GM21576 (cell line): ENCODE measurements around the gene ANKLE2.
"Not testable (repeated sequence)": the region's sequence is repeated elsewhere in the genome, so short reads cannot be mapped to it uniquely, and the experiment has no call there.

Source experiments
- ATAC-seq: cut with Tn5 transposase; IDR thresholded peaks from one replicate; pipeline ENCODE4 v1.9.1; 2021; ENCODE audit warnings: mild to moderate bottlenecking, moderate library complexity; ENCODE audit not compliant: unreplicated experiment

Gene ANKLE2

DNA sequence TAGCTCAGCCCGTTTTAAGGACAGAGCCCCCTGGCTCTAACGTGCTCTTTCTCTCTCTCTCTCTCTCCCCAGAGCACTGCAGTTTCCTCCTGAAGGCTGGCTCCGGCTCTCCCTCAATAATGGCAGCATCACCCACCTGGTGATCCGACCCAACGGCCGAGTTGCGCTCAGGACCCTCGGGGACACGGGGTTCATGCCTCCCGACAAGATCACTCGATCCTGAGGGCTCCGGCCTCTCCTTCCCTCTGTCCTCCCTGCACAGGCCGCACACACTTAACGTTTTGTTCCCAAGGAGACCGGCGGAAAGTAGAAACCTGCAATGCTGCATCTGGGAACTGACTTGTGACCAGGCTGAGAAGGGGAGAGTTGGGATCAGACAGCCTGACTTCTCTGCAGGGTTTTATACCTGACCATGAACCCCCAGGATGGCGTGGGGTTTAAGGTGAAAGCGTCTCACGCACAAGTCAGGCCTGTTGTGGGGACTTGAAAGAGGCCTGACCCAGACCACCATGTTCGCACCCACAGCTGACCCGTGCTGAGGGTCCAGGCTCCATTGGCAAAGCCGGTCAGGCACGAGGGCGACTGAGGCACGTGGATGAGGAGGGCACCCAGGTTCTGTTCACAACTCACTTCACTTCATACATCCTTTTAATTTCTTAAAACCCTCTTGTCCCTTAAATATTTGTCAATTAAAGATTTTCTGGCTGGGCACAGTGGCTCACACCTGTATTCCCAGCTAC, 40.9 kb downstream of the ANKLE2 start:
- ATAC-seq = no peak

DNA sequence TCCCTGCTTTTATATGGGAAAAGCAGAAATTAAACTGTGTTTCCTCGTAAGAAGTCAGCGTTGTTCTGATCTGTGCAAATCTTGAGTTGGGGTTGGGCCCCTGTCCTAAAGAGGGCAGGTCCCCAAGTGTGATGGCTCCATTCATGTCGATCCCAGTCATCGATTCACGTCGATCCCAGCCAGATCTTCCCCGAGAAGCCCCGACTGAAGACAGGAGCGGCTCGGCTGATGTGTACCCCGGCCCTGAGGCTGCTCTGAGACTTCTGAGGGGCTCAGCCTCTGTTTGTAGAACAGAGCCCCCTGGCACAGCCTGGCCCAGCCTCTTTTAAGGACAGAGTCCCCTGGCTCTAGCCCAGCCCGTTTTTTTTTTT, 41.7 kb downstream of the ANKLE2 start:
- no peak for ATAC-seq

DNA sequence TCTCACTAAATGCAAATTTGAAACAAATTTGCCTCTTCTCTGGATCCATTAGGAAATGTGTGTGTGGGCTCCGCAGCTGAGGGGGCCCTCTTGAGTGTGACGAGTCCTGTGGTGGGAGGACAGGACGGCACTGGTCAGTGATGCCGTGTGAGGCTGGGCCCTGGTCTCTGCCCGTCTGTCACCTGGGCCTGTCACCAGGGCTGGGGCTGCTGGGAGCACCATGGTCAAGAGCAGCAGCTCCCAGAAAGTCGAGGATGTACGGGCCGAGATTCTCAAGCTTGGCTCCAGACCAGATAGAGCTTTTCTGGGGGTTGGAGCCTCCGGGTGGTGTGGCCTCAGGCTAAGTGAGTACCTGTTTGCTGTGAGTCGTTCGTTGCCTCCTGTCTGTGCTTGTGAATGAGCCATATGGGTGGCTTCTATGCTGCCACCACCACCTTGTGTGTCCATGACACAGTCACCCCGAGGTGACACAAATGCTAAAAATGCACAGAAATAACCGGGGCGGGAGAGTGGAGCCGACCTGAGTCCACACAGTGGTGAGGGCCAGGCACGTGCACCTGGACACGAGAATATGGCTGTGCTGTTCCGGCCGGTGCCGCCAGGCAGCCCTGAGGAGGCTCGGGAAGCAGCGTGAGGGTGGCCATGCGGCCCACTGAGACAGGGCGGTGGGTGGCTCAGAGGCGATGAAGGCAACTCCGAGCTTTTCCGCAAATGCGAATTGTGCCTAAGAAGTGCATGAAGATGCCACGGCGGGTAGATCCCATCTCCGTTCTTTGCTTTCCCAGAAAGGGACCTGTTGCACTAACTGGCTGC, 42.3 kb downstream of the ANKLE2 start:
- no peak for ATAC-seq

DNA sequence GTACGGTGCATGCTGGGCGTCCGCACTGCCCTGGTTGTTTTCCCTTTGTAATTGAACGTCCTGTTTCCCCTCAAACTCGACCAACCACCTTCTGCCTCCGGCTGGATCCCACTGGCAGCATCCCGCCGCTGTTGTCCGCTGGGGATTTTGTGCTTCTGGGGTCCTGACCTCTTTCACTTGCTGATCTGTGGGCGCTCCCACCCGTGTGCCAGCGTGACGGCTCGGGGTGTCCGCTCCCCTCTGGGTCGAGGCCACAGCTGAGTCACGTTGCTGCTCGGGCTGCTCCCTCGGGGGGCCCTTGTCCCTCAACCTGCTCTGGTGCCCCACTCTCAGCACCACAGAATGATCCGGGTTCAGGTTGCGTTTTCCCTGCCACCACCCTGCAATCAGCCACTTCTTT, 43.0 kb downstream of the ANKLE2 start:
- no peak for ATAC-seq

DNA sequence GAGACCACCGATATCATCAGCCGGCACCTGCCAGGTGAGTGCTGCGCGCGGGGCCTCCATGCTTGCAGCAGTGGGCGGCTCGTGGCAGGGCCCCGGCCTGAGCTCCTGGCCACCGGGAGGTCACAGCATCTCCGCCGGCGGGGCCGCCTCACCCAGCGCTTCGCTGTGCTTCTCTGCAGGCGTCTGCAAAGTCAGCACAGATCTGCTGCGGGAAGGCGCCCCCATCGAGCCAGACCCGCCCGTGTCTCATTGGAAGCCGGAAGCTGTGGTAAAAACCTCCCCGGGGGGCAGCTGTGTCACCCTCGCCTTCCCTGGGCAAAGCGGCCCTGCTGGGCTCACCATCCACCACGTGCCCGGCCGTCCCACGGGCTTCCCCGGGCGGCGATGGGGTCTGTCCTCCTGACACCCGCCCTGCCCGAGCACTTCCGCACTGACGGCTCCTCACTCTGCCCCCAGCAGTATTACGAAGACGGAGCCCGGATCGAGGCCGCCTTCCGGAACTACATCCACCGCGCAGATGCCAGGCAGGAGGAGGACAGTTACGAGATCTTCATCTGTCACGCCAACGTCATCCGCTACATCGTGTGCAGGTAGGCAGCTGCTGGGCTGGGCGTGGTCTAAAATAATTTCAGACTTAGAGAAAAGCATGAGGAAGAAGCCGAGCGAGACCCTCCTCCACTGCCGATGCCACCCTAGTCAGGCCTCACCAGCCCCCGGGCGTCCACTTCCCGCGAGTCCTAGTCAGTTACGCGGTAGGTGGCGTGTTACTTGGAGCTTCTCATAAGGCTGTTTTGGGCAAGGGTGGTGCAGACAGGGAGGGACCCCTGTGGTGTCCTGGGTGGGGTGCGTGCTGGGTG, 43.9 kb downstream of the ANKLE2 start:
- ATAC-seq = no peak

DNA sequence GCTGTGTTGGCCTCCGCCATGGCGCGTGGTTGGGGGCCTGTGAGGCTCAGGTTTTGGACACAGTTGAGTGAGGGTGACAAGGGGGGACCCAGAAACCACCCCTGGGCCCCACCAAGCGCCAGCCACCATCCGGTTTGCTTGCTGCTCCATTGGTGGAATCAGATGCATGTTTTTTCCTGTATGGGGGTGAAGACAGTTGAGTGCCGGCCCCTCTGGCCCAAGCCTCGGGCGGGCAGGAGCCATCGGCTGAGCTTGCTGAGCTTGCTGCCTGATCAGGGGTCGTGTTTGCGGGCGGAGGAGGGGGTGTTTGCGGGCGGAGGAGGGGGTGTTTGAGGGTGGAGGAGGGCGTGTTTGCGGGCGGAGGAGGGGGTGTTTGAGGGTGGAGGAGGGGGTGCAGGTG, 44.6 kb downstream of the ANKLE2 start:
- ATAC-seq = no peak

DNA sequence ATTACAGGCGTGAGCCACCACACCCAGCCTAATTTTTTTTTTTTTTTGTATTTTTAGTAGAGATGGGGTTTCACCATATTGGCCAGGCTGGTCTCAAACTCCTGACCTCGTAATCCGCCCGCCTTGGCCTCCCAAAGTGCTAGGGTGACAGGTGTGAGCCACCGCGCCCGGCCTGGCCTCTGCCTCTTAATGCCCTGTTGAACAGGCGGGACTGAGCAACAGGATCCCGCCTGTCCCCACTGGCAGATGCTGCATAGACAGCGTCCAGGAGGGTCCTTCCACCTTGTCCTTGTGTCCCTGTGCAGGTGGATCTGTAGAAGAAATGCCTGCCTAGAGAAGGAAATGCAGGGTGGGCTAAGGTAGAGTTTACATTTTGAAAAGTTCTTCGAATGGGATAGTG, 45.3 kb downstream of the ANKLE2 start:
- ATAC-seq = no peak

DNA sequence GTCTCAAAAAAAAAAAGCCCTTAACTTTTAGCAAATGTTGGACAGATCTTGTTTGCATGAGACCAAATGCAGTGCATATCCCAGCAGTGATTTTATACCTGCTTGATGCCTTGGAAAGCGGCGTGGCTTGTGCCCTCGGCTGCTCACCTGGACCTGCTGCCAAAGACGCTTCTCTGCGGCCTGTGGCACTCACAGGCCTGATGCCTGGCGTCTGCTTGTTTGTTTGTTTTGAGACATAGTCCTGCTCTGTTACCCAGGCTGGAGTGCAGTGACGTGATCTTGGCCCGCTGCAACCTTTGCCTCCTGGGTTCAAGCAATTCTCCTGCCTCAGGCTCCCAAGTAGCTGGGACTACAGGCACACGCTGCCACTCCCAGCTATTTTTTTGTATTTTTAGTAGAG, 45.8 kb downstream of the ANKLE2 start:
- ATAC-seq = no peak

DNA sequence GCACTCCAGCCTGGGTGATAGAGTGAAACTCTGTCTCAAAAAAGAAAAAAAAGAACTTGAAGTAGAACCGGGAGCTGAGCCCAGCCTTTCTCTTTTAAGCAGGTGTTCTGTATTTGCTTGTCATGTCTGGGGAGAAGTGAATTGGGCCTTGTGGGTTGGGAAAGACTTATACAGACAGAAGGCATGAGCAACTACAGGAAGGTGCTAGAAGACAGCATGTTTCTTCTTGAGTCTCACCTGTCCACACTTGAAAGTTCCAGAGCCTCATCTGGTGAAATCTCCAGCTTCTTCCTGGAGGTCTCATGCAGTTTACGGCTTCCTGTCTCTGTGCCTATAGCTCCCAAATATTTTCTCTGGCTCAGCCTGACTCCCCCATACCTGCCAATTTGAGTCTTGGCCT, 48.5 kb downstream of the ANKLE2 start:
- no peak for ATAC-seq

DNA sequence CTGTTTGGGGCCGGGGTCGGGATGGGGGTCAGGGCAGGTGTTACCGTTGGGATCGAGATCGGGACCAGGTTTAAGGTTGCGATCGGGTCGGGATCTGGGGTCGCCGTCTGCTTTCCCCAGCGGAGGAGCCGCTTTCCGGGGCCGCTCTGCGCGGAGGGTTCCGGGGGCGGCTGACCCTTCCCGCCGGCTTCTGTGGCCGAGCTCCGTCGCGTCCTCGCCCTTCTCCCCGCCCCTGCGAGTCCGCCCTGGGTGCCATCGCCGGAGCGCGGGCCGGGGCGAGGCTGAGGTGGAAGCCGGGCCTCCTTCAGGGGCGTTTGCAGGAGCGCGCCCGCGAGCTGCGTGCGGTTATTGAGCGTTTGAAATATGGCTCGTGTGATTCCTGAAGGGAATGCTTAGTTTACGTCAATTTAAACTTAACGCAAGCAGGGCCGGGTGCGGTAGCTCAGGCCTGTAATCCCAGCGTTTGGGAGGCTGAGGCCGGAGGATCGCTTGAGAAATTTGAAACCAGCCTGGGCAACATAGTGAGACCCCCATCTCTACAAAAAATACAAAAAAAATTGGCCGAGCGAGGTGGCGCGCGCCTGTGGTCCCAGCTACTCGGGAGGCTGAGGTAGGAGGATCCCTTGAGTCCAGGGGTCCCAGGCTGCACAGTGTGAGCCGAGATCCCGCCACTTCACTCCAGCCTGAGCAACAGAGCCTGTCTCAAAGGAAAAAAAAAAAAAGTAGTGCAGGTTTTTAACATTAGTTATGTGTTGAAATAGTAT, 50.4 kb downstream of the ANKLE2 start:
- ATAC-seq = peak; percentile 13

DNA sequence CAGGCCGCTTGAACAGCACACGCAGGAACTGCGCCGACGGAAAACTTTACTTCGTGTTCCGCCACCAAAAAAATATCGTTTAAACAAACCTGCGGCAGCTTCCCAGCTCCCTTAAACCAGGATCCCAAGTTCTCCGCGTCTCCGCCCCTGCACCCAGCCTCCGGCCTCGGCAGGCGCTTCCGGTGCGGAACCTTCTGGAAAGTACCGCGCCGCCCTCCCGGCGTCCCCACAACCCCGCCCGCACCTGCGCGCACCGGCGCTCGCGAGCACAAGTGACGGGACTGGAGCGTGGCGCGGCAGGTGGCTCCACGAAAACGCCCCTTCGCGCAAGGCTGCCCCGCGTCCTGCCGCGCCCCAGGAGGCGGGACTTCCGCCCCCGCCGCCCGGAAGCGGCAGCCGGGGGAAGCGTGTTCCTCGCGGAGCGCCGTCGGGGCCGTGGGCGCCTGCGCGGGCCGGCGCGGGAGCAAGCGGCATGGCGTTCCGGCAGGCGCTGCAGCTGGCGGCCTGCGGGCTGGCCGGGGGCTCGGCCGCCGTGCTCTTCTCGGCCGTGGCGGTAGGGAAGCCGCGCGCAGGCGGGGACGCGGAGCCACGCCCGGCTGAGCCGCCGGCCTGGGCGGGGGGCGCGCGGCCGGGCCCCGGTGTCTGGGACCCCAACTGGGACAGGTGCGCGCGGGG, 51.1 kb downstream of the ANKLE2 start, which contains the start of gene PGAM5:
Gene PGAM5, plus strand, starts transcription at position 438 of the 675 bp plus-strand sequence. Its CDS starts 35 bp downstream, at position 473.
- ATAC-seq = peak; percentile 85

DNA sequence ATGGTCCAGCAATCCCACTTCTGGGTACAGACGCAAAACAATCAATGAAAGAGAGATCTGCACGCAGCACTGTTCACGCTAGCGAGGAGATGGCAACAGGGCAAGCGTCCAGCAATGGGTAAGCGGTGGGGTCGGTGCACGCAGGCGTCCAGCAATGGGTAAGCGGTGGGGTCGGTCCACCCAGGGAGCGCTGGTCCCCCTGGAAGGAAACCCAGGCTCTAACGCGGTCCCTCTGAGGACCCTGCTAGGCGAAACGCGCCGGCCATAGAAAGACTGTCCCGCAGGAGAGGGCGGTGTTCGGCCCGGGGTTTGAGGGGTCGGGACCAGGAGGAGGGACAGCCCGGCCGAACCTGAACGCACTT, 51.6 kb downstream of the ANKLE2 start:
- ATAC-seq = peak; percentile 24

DNA sequence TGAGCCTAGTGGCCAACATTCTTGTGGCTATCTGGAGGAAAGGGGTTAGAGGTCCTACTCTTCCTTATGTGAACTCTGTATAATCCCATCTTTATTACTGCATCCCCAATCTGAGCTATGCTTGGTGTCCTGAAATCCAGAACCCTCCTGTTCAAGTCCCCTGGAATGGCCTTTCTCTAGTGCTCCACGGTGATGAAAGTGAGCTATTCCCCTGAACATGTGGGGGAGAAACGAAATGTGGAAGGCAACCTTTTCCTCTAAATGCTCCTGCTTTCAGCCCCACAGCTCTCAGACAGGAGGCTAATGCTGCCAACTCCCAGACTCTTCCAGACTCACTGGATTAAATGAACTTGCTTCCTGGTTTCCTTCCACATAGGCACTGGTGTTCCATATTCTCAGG, 53.5 kb downstream of the ANKLE2 start:
- ATAC-seq = no peak

DNA sequence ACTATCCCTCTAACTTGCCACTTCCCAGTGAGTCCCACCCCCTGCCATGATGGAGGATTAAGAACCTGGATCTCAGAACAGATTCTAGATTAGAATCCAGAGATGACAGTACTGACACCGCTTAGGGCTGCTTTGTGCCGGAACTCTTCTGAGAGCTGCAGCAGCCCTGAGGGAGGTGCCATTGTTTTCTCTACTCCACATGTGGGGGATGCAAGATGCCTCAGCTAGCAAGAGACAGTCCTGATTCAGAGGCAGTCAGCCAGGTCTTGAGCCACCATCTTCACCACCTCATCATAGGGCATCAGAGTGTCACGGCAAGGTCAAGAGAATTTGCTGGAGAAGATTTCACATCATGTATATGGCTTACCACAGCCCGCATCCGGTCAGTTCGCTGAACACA, 54.4 kb downstream of the ANKLE2 start:
- ATAC-seq = no peak

DNA sequence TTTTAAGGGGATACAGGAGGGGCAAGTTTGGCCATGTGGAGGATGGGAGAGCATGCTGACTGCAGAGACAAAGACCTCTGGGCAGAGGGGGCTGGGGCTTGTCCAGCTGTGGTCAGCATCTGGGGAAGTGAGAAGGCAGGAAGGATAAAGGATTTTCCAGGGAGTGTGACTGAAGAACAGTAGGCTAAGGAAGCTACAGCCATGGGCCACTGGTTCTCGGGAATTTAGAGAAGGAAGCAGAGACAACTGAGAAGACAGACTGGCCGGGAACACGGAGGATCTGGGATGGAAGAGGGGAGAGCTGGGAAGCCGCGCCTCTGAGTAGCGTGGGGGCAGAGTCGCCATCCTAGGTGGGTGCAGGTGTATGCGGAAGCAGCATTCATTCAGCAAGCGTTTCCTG, 58.0 kb downstream of the ANKLE2 start:
- ATAC-seq = no peak

DNA sequence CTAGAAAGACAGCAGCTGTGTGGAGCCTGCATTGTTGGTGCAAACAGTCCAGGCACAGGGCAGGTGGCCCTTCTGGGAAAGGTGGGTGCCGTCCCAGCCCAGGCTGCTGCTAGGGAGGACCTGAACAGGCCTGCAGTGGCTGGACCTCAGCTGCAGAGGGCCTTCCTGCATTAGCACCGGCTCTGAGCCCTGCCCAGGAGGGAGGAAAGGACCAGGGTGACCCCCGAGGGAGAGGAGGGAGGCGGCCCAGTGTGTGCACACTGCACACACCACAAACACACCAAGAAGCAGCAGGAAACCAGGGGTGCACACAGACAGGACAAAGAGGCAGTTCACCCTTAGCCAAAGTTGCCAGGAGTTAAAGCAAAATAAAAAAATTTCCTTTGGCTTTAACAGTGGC, 59.0 kb downstream of the ANKLE2 start:
- no peak for ATAC-seq

DNA sequence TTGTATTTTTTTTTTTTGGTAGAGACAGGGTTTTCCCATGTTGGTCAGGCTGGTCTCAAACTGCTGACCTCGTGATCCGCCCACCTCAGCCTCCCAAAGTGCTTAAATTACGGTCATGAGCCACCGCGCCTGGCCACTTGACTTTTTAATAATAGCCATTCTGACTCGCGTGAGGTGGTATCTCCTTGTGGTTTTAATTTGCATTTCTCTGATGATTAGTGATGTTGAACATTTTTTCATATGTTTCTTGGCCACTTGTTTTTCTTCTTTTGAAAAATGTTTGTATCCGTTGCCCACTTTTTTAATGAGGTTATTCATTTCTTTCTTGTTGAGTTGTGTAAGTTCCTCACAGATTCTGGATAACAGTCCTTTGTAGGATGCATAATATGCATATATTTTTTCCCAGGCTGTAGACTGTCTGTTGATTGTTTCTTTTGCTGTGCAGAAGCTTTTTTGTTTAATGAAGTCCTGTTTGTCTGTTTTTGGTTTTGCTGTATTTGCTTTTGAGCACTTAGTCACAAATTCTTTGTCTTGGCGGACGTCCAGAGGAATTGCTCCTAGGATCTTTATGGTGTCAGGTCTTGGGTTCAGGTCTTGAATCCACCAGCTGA, 61.3 kb downstream of the ANKLE2 start:
- no peak for ATAC-seq

DNA sequence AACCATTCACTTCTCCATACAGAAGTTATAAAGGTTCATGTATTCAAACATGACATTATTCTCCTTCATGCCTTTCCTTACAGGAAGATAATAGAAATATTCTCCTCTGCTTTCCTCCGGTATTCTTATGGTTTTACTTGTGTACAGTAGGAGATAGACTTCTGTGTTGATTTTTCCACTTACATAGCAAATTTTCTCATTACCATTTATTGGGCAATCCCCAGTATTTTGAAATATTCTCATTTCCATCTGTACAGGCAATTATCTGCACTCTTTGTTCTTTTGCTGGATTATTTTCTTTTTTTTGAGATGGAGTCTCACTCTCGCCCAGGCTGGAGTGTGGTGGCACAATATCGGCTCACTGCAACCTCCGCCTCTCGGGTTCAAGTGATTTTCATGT, 63.3 kb downstream of the ANKLE2 start:
- no peak for ATAC-seq

DNA sequence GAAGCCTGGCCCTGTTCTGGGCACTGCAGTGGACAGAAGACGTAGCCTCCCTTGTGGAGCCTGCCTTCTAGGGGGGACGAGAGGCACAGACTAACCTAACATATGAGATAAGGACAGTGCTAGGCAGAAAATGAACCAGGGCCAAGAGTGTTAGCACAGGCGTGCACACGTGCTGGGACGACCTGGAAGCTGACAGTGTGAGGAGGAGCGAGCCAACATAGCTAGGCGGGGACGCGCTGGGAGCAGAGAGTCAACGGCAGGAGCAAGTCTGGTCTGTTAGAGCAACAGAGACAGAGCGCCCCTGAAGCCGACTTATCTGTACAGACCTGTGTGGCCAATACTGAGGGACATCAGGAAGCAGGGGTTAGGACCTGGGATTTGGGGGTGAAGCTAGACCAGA, 66.2 kb downstream of the ANKLE2 start:
- ATAC-seq = no peak

DNA sequence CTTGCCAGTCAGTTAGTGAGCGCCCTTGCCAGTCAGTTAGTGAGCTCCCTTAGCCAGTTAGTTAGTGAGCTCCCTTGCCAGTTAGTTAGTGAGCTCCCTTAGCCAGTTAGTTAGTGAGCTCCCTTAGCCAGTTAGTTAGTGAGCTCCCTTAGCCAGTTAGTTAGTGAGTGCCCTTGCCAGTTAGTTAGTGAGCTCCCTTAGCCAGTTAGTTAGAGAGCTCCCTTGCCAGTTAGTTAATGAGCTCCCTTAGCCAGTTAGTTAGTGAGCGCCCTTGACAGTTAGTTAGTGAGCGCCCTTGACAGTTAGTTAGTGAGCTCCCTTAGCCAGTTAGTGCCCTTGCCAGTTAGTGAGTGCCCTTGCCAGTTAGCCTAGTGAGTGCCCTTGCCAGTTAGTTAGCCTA, 66.7 kb downstream of the ANKLE2 start:
- ATAC-seq = not testable (repeated sequence)
